ENCODE measurements around the gene KLHL12.
"Not testable (repeated sequence)": the region's sequence is repeated elsewhere in the genome, so short reads cannot be mapped to it uniquely, and the experiment has no call there.

The KLHL12 gene

GRCh38 chr1:202905331-202905730, 21.7 kb downstream of the KLHL12 start:
- H3K27me3 ChIP-seq: no peaks in the 10 kb centered on the region
- H3K36me3 ChIP-seq: peaks cover 13% of the 10 kb centered on the region
- DNase-seq: no peak
- no peaks in the 10 kb centered on the region for H3K4me1 ChIP-seq
- H3K9me3 ChIP-seq: no peaks in the 10 kb centered on the region
- H3K4me3 ChIP-seq (ENCODE audit: low read depth, low read length): no peak overlapping the region
- no peak for TF ChIP-seq CTCF (IDR thresholded peaks at IDR 0.05; ENCODE audit: low read depth, low read length)

GRCh38 chr1:202903808-202904207, 23.2 kb downstream of the KLHL12 start:
- not testable (repeated sequence) for H3K36me3 ChIP-seq; H3K27me3 ChIP-seq; DNase-seq; H3K9me3 ChIP-seq; H3K4me1 ChIP-seq; H3K4me3 ChIP-seq (ENCODE audit: low read depth, low read length)

GRCh38 chr1:202901555-202901954, 25.5 kb downstream of the KLHL12 start:
- Histone ChIP-seq H3K27me3 (no peaks in the 10 kb centered on the region), H3K36me3 (peaks cover 4% of the 10 kb centered on the region), H3K4me1 (no peaks in the 10 kb centered on the region), H3K4me3 (ENCODE audit: low read depth, low read length) (no peak overlapping the region), H3K9me3 (no peaks in the 10 kb centered on the region)
- no peak for TF ChIP-seq CTCF (IDR thresholded peaks at IDR 0.05; ENCODE audit: low read depth, low read length)
- DNase-seq: no peak

- no peak for DNase-seq
- peaks cover 14% of the 10 kb centered on the region for H3K36me3 ChIP-seq
- TF ChIP-seq CTCF (IDR thresholded peaks at IDR 0.05; ENCODE audit: low read depth, low read length): no peak
These were observed 34.5 kb downstream of the KLHL12 start for GRCh38 chr1:202892501-202892900.

GRCh38 chr1:202890392-202890791, 36.6 kb downstream of the KLHL12 start:
- Histone ChIP-seq H3K9me3 (no peaks in the 10 kb centered on the region), H3K36me3 (peaks cover 14% of the 10 kb centered on the region), H3K4me3 (ENCODE audit: low read depth, low read length) (no peak overlapping the region), H3K4me1 (no peaks in the 10 kb centered on the region), H3K27me3 (no peaks in the 10 kb centered on the region)
- no peak for DNase-seq
- no peak for TF ChIP-seq CTCF (IDR thresholded peaks at IDR 0.05; ENCODE audit: low read depth, low read length)

More at GRCh38 chr1:202892501-202892900, 34.5 kb downstream of the KLHL12 start:
- H3K4me1 ChIP-seq: no peaks in the 10 kb centered on the region
- no peak overlapping the region for H3K4me3 ChIP-seq (ENCODE audit: low read depth, low read length)
- no peaks in the 10 kb centered on the region for H3K9me3 ChIP-seq
- no peaks in the 10 kb centered on the region for H3K27me3 ChIP-seq

- DNase-seq: peak; percentile 98
- peak; percentile 24; the same call in 1 of the 2 replicates for TF ChIP-seq CTCF (IDR thresholded peaks at IDR 0.05; ENCODE audit: low read depth, low read length)
- H3K27me3 ChIP-seq: no peaks in the 10 kb centered on the region
- no peaks in the 10 kb centered on the region for H3K4me1 ChIP-seq
- H3K4me3 ChIP-seq (ENCODE audit: low read depth, low read length): peak within 1 kb of the TSS; percentile 79
- H3K9me3 ChIP-seq: no peaks in the 10 kb centered on the region
- H3K36me3 ChIP-seq: peaks cover 10% of the 10 kb centered on the region
These were observed 38.3 kb downstream of the KLHL12 start, which contains the start of gene RABIF for GRCh38 chr1:202888531-202889360. Gene RABIF (minus strand): TSS chr1:202889149. CDS start chr1:202889098, 51 bp downstream.
